Thoracic aorta (tissue), 2 donors: ENCODE measurements around the gene SLC7A7. TPM values are rescaled to one million over a fixed set of nuclear protein-coding genes. Genes with fewer than 3 reads are reported as not detected.
"Not testable (repeated sequence)": the region's sequence is repeated elsewhere in the genome, so short reads cannot be mapped to it uniquely, and the experiment has no call there.

Experiments
- ATAC-seq: fragments of 150-250 bp; one replicate; pipeline ENCODE4 v1.8.0; 2017; ENCODE audit warnings: low read depth; ENCODE audit not compliant: insufficient number of reproducible peaks, low FRiP score
- DNase-seq: peaks from one replicate; pipeline ENCODE4 v3.0.0-alpha.2; 2020; ENCODE audit warnings: low spot score
- H3K27ac ChIP-seq, 2 donors: fragments of 200-600 bp; sonication (generic); 1 replicate in 1 of 2; 2 replicates in 1 of 2; pipeline ENCODE4 v1.5.1; 2016; ENCODE audit warnings: mild to moderate bottlenecking in 2 of 2, moderate library complexity in 2 of 2
- H3K27me3 ChIP-seq: fragments of 200-600 bp; sonication (generic); replicated peaks from 2 replicates; pipeline ENCODE4 v1.6.0; 2016; ENCODE audit warnings: mild to moderate bottlenecking; ENCODE audit not compliant: insufficient read depth
- H3K36me3 ChIP-seq: fragments of 200-600 bp; sonication (generic); one replicate; pipeline ENCODE4 v1.5.1; 2016
- H3K4me1 ChIP-seq, 2 donors: fragments of 200-600 bp; sonication (generic); 1 replicate in 1 of 2; 2 replicates in 1 of 2; pipeline versions ENCODE4 v1.5.1 to v1.6.0; 2016; ENCODE audit warnings: low read depth in 2 of 2, mild to moderate bottlenecking in 1 of 2; ENCODE audit not compliant: control insufficient read depth in 1 of 2
- H3K4me3 ChIP-seq: fragments of 200-600 bp; sonication (generic); 2 replicates; pipeline ENCODE4 v1.5.1; 2016; ENCODE audit warnings: mild to moderate bottlenecking
- H3K9me3 ChIP-seq: fragments of 200-600 bp; sonication (generic); 2 replicates; pipeline ENCODE4 v1.5.1; 2016
- CTCF ChIP-seq: fragments of 200-600 bp; sonication (generic); IDR thresholded peaks from one replicate; pipeline ENCODE4 v1.5.1; 2019; ENCODE audit warnings: antibody characterized with exemption
- total RNA-seq, 2 donors: library from RNA; depleted of rRNA; stranded (reverse); fragments of >200 nt; gene quantifications; one replicate each; pipeline versions ENCODE4 v1.1.0 to v1.2.3, GENCODE V29; 2016

Gene SLC7A7
- total RNA-seq, 2 donors from 2014 or later = 34.4 to 38.5 TPM

- H3K4me1 ChIP-seq = peaks cover 16 to 35% of the 10 kb centered on the region in 2 donors
- TF ChIP-seq CTCF = peak; percentile 55
- peak within 1 kb of the TSS; percentile 95 to 98 for H3K27ac ChIP-seq
- no peaks in the 10 kb centered on the region for H3K9me3 ChIP-seq
- H3K27me3 ChIP-seq = no peaks in the 10 kb centered on the region
- ATAC-seq = peak; percentile 71
- peaks cover 9% of the 10 kb centered on the region for H3K36me3 ChIP-seq
- peak within 1 kb of the TSS; percentile 96 for H3K4me3 ChIP-seq
- DNase-seq = peak; percentile 77
Measured at GRCh38 chr14:22836301-22837113, 21.3 kb upstream of the SLC7A7 start, which contains the start of gene MMP14. TSS of gene MMP14 (plus strand) at chr14:22836585. CDS start at chr14:22836818, 233 bp downstream.

- no peak overlapping the region for H3K4me3 ChIP-seq
- ATAC-seq (no peak), DNase-seq (no peak)
- H3K4me1 ChIP-seq = peaks cover 19 to 29% of the 10 kb centered on the region in 2 donors
- no peaks in the 10 kb centered on the region for H3K9me3 ChIP-seq
- H3K36me3 ChIP-seq = no peaks in the 10 kb centered on the region
- H3K27me3 ChIP-seq = no peaks in the 10 kb centered on the region
- TF ChIP-seq CTCF = no peak
- peak overlapping the region in 1 of 2 donors; percentile 98 for H3K27ac ChIP-seq
Measured at GRCh38 chr14:22835505-22835904, 20.3 kb upstream of the SLC7A7 start.

GRCh38 chr14:22830443-22831010 lies 15.3 kb upstream of the SLC7A7 start:
- H3K27ac ChIP-seq = no peak overlapping the region
- H3K4me3 ChIP-seq = peak overlapping the region; percentile 92
- no peaks in the 10 kb centered on the region for H3K27me3 ChIP-seq
- DNase-seq = no peak
- peaks cover 7 to 14% of the 10 kb centered on the region in 2 donors for H3K4me1 ChIP-seq
- no peak for ATAC-seq
- no peak for TF ChIP-seq CTCF
- no peaks in the 10 kb centered on the region for H3K36me3 ChIP-seq
- H3K9me3 ChIP-seq = no peaks in the 10 kb centered on the region

GRCh38 chr14:22829661-22830442 lies 14.6 kb upstream of the SLC7A7 start, which contains the start of gene MRPL52:
TSS of gene MRPL52 (plus strand) at chr14:22829887. CDS start at chr14:22829913, 26 bp downstream.
- Histone ChIP-seq H3K27ac (peak within 1 kb of the TSS; percentile 60 to 70), H3K36me3 (no peaks in the 10 kb centered on the region), H3K9me3 (no peaks in the 10 kb centered on the region), H3K27me3 (no peaks in the 10 kb centered on the region), H3K4me3 (peak within 1 kb of the TSS; percentile 92), H3K4me1 (peaks cover 7 to 16% of the 10 kb centered on the region in 2 donors)
- TF ChIP-seq CTCF = no peak
- ATAC-seq (peak; percentile 86), DNase-seq (no peak)

GRCh38 chr14:22829076-22829660 lies 13.9 kb upstream of the SLC7A7 start:
- H3K4me1 ChIP-seq = peaks cover 10 to 19% of the 10 kb centered on the region in 2 donors
- not testable (repeated sequence) for DNase-seq, H3K27me3 ChIP-seq, H3K36me3 ChIP-seq, ATAC-seq, H3K9me3 ChIP-seq
- H3K27ac ChIP-seq = peak overlapping the region; percentile 60 to 70
- H3K4me3 ChIP-seq = peak overlapping the region; percentile 92
